ENCODE measurements around the gene RAMP2. TPM values are rescaled to one million over a fixed set of nuclear protein-coding genes. Genes with fewer than 3 reads are reported as not detected.
A peak's percentile ranks its signal among the peaks of the same experiment; 100 is the strongest.

RAMP2 gene
- total RNA-seq, 1 donor: not detected

GRCh38 chr17:42804918-42805367, 43.9 kb downstream of the RAMP2 start:
- H3K4me3 ChIP-seq (ENCODE audit: low read depth, low read length): no peak overlapping the region
- DNase-seq (ENCODE audit: low read depth): no peak
- no peak for TF ChIP-seq CTCF (IDR thresholded peaks at IDR 0.05; ENCODE audit: insufficient read depth, low read depth, low read length)

GRCh38 chr17:42806249-42806648, 45.2 kb downstream of the RAMP2 start:
- DNase-seq (ENCODE audit: low read depth): no peak
- no peak overlapping the region for H3K4me3 ChIP-seq (ENCODE audit: low read depth, low read length)
- no peak for TF ChIP-seq CTCF (IDR thresholded peaks at IDR 0.05; ENCODE audit: insufficient read depth, low read depth, low read length)

GRCh38 chr17:42809250-42809649, 48.2 kb downstream of the RAMP2 start:
- DNase-seq (ENCODE audit: low read depth): peak; percentile 82
- no peak for TF ChIP-seq CTCF (IDR thresholded peaks at IDR 0.05; ENCODE audit: insufficient read depth, low read depth, low read length)
- H3K4me3 ChIP-seq (ENCODE audit: low read depth, low read length): no peak overlapping the region

Small RNA genes lying within 50 kb of the gene (small RNA-seq; reads per million reads assigned to genes)
- gene HMGN2P15: not detected

Other genes with a start within 250 kb of the RAMP2 start
- 28.5 and 35.1 TPM in 2 replicates for gene NAGLU, start 225.0 kb upstream of the RAMP2 start, total RNA-seq
- 3.5 and 11.9 TPM in 2 replicates for gene HSD17B1, start 208.3 kb upstream of the RAMP2 start, total RNA-seq
- 18.0 and 22.0 TPM in 2 replicates for gene COASY, start 199.1 kb upstream of the RAMP2 start, total RNA-seq
- gene MLX, start 194.1 kb upstream of the RAMP2 start, total RNA-seq: 31.2 and 47.5 TPM in 2 replicates
- gene PSMC3IP, start 183.5 kb upstream of the RAMP2 start, total RNA-seq: 3.9 and 4.8 TPM in 2 replicates
- 59.9 and 80.3 TPM in 2 replicates for gene RETREG3, start 151.9 kb upstream of the RAMP2 start, total RNA-seq
- 36.1 and 52.2 TPM in 2 replicates for gene TUBG1, start 151.5 kb upstream of the RAMP2 start, total RNA-seq
- gene TUBG2, start 101.9 kb upstream of the RAMP2 start, total RNA-seq: 11.7 and 13.2 TPM in 2 replicates
- gene PLEKHH3, start 84.2 kb upstream of the RAMP2 start, total RNA-seq: 13.8 and 15.1 TPM in 2 replicates
- gene CCR10, start 79.4 kb upstream of the RAMP2 start, total RNA-seq: 4.5 and 6.5 TPM in 2 replicates
- 45.4 and 60.5 TPM in 2 replicates for gene CNTNAP1, start 78.7 kb upstream of the RAMP2 start, total RNA-seq
- gene EZH1, start 16.2 kb upstream of the RAMP2 start, total RNA-seq: 16.8 and 22.0 TPM in 2 replicates
- 52.2 and 53.1 TPM in 2 replicates for gene VPS25, start 12.2 kb downstream of the RAMP2 start, total RNA-seq
- gene WNK4, start 19.4 kb downstream of the RAMP2 start, total RNA-seq: 1.3 and 3.9 TPM in 2 replicates
- 52.2 and 66.4 TPM in 2 replicates for gene COA3, start 37.5 kb downstream of the RAMP2 start, total RNA-seq
- gene CNTD1, start 37.6 kb downstream of the RAMP2 start, total RNA-seq: 0.32 TPM in 1 of 2 replicates, not detected in the other
- gene BECN1, start 63.1 kb downstream of the RAMP2 start, total RNA-seq: 70.2 and 90.2 TPM in 2 replicates
- 102 and 130 TPM in 2 replicates for gene PSME3, start 72.2 kb downstream of the RAMP2 start, total RNA-seq
- 0.43 and 0.64 TPM in 2 replicates for gene AOC2, start 83.4 kb downstream of the RAMP2 start, total RNA-seq
- under 0.01 and 0.32 TPM in 2 replicates for gene AOC3, start 90.0 kb downstream of the RAMP2 start, total RNA-seq
- gene G6PC1, start 139.6 kb downstream of the RAMP2 start, total RNA-seq: not detected in 2 replicates
- 16.0 and 16.8 TPM in 2 replicates for gene AARSD1, start 203.2 kb downstream of the RAMP2 start, total RNA-seq
- 1.3 TPM in 2 replicates for gene PTGES3L, start 218.9 kb downstream of the RAMP2 start, total RNA-seq
- gene RUNDC1, start 219.3 kb downstream of the RAMP2 start, total RNA-seq: 9.3 and 11.2 TPM in 2 replicates
- gene RPL27, start 237.2 kb downstream of the RAMP2 start, total RNA-seq: 1,005 and 1,254 TPM in 2 replicates
- 31.5 and 34.5 TPM in 2 replicates for gene IFI35, start 245.6 kb downstream of the RAMP2 start, total RNA-seq